Activated CD8-positive, alpha-beta memory T cell treated with anti-CD3 and anti-CD28 coated beads for 48 hours (primary cell): ENCODE results near the gene NPBWR2.
A peak's percentile ranks its signal among the peaks of the same experiment; 100 is the strongest.

ENCODE experiments used
- DNase-seq, 3 experiments: peaks; one replicate each; pipeline ENCODE4 v3.0.0-alpha.2; 2020; ENCODE audit warnings: low read depth in 2 of 3, low spot score in 2 of 3

The NPBWR2 gene

GRCh38 chr20:64058536-64058935, 48.8 kb downstream of the NPBWR2 start:
- no peak for DNase-seq

GRCh38 chr20:64057628-64058498, 49.5 kb downstream of the NPBWR2 start:
- peak; percentile 52 to 85 (median 80) for DNase-seq

- no peak for DNase-seq
Observed at GRCh38 chr20:64056889-64057627, 50.3 kb downstream of the NPBWR2 start.

- no peak for DNase-seq
Observed at GRCh38 chr20:64056639-64056888, 50.8 kb downstream of the NPBWR2 start.

- DNase-seq, result no peak
Observed at GRCh38 chr20:64055893-64056638, 51.3 kb downstream of the NPBWR2 start.

GRCh38 chr20:64055396-64055892, 51.9 kb downstream of the NPBWR2 start:
- no peak for DNase-seq

- no peak for DNase-seq
Observed at GRCh38 chr20:64053841-64054661, 53.3 kb downstream of the NPBWR2 start.
